GM12892 (cell line): ENCODE results near the gene TCEA2.

Experiments
- DNase-seq: peaks from one replicate; pipeline ENCODE4 v3.0.0; 2011; ENCODE audit not compliant: insufficient read length
- FAIRE-seq: peaks from 2 replicates; lab custom pipeline; 2011; peaks lifted over from hg19 to GRCh38; lab: Jason Lieb, UNC
- POLR2A ChIP-seq: IDR thresholded peaks from 2 replicates; pipeline ENCODE4 v1.6.1; 2011; ENCODE audit warnings: low read depth, low read length, control low read depth
- POLR2AphosphoS5 ChIP-seq: IDR thresholded peaks from 2 replicates; pipeline ENCODE4 v1.6.1; 2011; ENCODE audit warnings: low read depth, low read length, control low read depth
- TAF1 ChIP-seq: IDR thresholded peaks from 2 replicates; pipeline ENCODE4 v1.6.1; 2011; ENCODE audit warnings: low read depth, mild to moderate bottlenecking, control low read depth, low read length, borderline replicate concordance

The TCEA2 gene

GRCh38 chr20:64044484-64045247, 18.3 kb upstream of the TCEA2 start:
- TF ChIP-seq TAF1 (no peak), POLR2AphosphoS5 (no peak), POLR2A (no peak)
- no peak for DNase-seq
- no peak for FAIRE-seq

- FAIRE-seq: no peak
- TF ChIP-seq TAF1 (no peak), POLR2AphosphoS5 (no peak), POLR2A (no peak)
- DNase-seq: no peak
Measured at GRCh38 chr20:64045346-64046011, 17.5 kb upstream of the TCEA2 start.

GRCh38 chr20:64047046-64047389, 16.0 kb upstream of the TCEA2 start:
- FAIRE-seq (no peak), DNase-seq (no peak)
- TF ChIP-seq TAF1 (no peak), POLR2AphosphoS5 (no peak), POLR2A (no peak)

- FAIRE-seq (no peak), DNase-seq (no peak)
- TF ChIP-seq TAF1: no peak
- no peak for TF ChIP-seq POLR2AphosphoS5
- TF ChIP-seq POLR2A: no peak
Measured at GRCh38 chr20:64047968-64048401, 15.0 kb upstream of the TCEA2 start.

- no peak for FAIRE-seq
- DNase-seq: no peak
- TF ChIP-seq POLR2A (no peak), POLR2AphosphoS5 (no peak), TAF1 (no peak)
Measured at GRCh38 chr20:64048402-64049044, 14.5 kb upstream of the TCEA2 start.

GRCh38 chr20:64049060-64049877, 13.7 kb upstream of the TCEA2 start, which contains the start of gene SOX18:
SOX18 (minus strand) TSS chr20:64049639; CDS start chr20:64049516, 123 bp downstream.
- FAIRE-seq (no peak), DNase-seq (no peak)
- TF ChIP-seq POLR2A: no peak
- TF ChIP-seq POLR2AphosphoS5: no peak
- TF ChIP-seq TAF1: no peak

- TF ChIP-seq TAF1: no peak
- TF ChIP-seq POLR2AphosphoS5: no peak
- no peak for TF ChIP-seq POLR2A
- DNase-seq (no peak), FAIRE-seq (no peak)
Measured at GRCh38 chr20:64049878-64050260, 13.1 kb upstream of the TCEA2 start.

GRCh38 chr20:64050261-64051032, 12.6 kb upstream of the TCEA2 start:
- TF ChIP-seq POLR2AphosphoS5: no peak
- DNase-seq (no peak), FAIRE-seq (no peak)

GRCh38 chr20:64051033-64051452, 12.0 kb upstream of the TCEA2 start:
- no peak for DNase-seq
- TF ChIP-seq POLR2A (no peak), TAF1 (no peak), POLR2AphosphoS5 (no peak)
- FAIRE-seq: no peak

GRCh38 chr20:64051561-64052325, 11.3 kb upstream of the TCEA2 start:
- DNase-seq (no peak), FAIRE-seq (no peak)
- TF ChIP-seq TAF1 (no peak), POLR2A (no peak), POLR2AphosphoS5 (no peak)
